ENCODE results near the gene PRR3. TPM values are rescaled to one million over a fixed set of nuclear protein-coding genes. Genes with fewer than 3 reads are reported as not detected.

Gene PRR3
- total and polyA plus RNA-seq, 9 of the 15 experiments (the other 6 are each of a cell fraction or from before 2014, with no cell fraction given) = 23.5 to 59.6 (median 28.8) TPM

GRCh38 chr6:30556906-30557682 is at the start of gene PRR3 (continued):
- TF ChIP-seq POLR3A (IDR thresholded peaks at IDR 0.05; ENCODE audit: borderline replicate concordance, extremely low read depth, insufficient read depth, insufficient read length) (no peak), ZNF785 (CRISPR knock-in tag; IDR thresholded peaks at IDR 0.05) (no peak), ZSCAN29 (IDR thresholded peaks at IDR 0.05) (peak; percentile 72; the same call in 1 of the 2 replicates), REST (IDR thresholded peaks at IDR 0.05; ENCODE audit: borderline replicate concordance) (0 out of 2 replicates have a peak, but pooled peaks have one; percentile 13), REST (CRISPR knock-in tag; IDR thresholded peaks at IDR 0.05; ENCODE audit: low read depth) (no peak), NRF1 (conservative IDR thresholded peaks at IDR 0.05 in 1 of 2, IDR thresholded peaks at IDR 0.05 in 1 of 2) (peak; percentile 81 to 86), ATF7 (IDR thresholded peaks at IDR 0.05) (no peak), JUND (IDR thresholded peaks at IDR 0.05; ENCODE audit: borderline replicate concordance, low read depth, low read length) (peak; percentile 43), JUND (tag; IDR thresholded peaks at IDR 0.05; ENCODE audit: borderline replicate concordance, low read depth, low read length) (no peak), ZNF778 (CRISPR knock-in tag; IDR thresholded peaks at IDR 0.05) (no peak), ID3 (CRISPR knock-in tag; IDR thresholded peaks at IDR 0.05) (no peak), ID3 (tag; IDR thresholded peaks at IDR 0.05) (peak; percentile 50; the same call in 1 of the 2 replicates), HES1 (IDR thresholded peaks at IDR 0.05; ENCODE audit: low read depth) (no peak), ZNF717 (CRISPR knock-in tag; IDR thresholded peaks at IDR 0.05) (no peak), TAF1 (IDR thresholded peaks at IDR 0.05; ENCODE audit: control insufficient read depth, extremely low read depth, insufficient read depth, low read length, severe bottlenecking) (peak; percentile 94), STAT6 (CRISPR knock-in tag; IDR thresholded peaks at IDR 0.05) (no peak)
